GM21529 (cell line): Measurements from ENCODE around the gene PAQR5.
"Not testable (repeated sequence)": the region's sequence is repeated elsewhere in the genome, so short reads cannot be mapped to it uniquely, and the experiment has no call there.

ENCODE experiments used
- ATAC-seq: cut with Tn5 transposase; IDR thresholded peaks from one replicate; pipeline ENCODE4 v1.9.1; 2021; ENCODE audit not compliant: unreplicated experiment

PAQR5 gene, protein sequence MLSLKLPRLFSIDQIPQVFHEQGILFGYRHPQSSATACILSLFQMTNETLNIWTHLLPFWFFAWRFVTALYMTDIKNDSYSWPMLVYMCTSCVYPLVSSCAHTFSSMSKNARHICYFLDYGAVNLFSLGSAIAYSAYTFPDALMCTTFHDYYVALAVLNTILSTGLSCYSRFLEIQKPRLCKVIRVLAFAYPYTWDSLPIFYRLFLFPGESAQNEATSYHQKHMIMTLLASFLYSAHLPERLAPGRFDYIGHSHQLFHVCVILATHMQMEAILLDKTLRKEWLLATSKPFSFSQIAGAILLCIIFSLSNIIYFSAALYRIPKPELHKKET

DNA sequence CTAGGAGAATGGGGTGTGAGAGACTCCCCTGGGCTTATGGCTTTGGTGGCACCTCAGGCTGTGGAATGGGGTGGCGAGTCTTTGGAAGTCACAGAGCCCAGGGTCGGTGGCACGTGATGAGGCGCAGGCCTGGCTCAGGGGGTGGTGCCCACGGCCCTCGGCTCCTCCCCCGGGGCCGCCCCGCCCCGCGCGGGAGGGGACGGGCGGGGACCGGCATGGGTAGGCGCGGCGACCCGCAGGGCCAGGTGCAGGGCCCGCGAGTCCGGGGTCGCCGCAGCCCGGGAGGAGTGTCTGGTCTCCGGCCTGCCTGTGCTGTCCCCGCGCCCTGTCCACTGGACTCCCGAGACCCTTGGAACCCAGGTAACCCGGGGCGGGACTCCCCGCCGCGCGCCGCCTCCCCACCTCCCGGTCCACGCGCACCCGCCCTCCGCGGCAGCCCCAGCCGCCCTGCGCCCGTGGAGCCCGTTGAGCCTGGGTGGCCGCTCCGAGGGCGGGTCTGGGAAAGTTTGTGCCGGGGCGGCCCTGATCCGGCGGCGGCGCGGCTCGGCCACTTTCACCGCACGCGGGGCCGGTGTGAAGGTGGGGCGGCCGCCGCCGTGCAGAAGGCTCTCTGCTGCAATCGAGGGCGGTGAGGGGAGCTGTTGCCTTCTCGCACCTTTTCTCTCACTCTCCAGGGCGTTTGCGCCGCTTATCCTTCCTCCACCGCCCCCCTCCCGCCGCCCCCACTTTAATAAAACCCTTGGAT lies at the start of gene PAQR5:
Gene PAQR5, plus strand, starts transcription at position 216 of the 745 bp plus-strand sequence. CDS start 61,169 bp downstream, outside the sequence.
- no peak for ATAC-seq

DNA sequence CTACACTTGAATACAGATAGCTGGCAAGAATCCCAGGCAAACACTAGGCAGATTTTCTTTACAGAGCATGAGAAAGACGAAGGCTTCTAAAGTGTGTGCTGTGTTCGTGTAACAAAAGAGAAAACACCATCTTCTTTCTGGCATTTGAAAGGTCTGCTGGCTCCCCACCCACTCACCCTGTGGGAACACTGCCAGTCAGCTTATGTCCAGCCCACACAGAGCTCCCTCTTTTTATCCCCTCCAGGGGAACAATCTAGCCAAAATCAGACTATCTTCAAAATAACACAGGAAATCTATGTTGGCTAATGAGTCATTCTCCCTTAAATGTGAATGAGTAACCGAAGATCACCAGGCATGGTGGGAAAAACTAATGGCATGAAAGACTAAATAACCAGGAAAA lies 45.6 kb upstream of the PAQR5 start:
- ATAC-seq, result no peak

DNA sequence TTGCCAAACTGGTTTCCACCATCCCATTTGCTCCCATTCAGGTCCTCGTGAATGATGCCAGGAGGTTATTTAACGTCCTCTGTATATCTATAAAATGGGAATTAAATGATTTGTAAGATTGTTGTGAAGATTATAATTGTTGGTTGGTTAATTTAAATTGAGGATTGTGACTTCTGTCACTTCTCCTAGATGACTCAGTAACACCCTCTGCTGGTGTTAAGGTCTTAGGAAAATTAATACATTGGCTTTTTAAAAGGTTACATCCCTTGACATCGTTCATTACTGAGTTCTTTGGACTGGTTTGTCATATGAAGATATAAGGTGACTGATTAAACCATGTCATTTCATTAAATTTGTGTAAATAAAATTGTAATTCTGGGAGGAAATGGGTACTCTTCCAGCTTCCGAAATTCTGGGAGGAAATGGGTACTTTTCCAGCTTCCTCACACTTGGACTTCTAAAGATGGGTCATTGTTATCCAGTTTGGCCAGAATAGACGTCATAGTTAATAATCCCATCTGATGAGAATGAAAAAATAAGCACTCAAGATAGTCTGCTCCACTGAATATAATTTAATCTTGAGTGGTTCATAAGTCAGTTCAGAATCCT lies 33.3 kb upstream of the PAQR5 start:
- no peak for ATAC-seq

DNA sequence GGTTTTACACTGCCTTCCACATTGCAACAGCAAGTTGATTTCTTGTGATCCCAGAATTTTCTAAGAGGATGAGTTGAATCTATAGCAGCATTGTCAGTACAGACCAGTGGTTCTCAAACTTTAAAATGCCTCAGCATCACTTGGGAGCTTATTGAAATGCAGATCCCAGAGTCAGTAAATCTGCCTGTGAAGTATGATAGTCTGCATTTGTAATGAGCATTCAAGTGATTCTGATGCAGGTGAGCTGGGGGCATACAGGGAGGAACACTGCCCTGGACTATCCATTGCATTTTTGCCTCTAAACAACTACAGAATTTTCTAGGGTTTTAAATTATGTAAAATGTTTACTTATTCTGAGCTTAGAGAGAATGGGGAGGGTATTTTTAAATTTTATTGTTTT lies 27.5 kb upstream of the PAQR5 start:
- ATAC-seq, result no peak

DNA sequence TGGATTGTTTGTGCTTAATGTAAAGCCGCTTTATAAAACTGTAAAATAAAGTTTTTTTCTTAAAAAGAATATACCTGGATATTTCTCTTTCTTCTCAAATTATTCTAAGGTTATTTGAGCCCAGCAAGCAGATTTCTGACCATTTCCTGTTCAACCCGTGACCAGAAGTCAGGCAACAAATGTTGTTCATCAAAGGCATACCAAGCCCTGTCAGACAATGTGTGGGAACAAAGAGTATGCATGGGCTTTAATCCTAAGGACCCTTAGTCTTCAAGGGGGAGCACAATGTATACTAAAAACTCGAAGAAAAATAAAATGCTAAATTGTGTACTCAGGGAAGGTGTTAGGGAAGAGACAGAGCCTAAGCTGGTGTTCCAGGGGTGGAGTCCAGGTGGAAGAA lies 26.6 kb upstream of the PAQR5 start:
- ATAC-seq, result no peak

DNA sequence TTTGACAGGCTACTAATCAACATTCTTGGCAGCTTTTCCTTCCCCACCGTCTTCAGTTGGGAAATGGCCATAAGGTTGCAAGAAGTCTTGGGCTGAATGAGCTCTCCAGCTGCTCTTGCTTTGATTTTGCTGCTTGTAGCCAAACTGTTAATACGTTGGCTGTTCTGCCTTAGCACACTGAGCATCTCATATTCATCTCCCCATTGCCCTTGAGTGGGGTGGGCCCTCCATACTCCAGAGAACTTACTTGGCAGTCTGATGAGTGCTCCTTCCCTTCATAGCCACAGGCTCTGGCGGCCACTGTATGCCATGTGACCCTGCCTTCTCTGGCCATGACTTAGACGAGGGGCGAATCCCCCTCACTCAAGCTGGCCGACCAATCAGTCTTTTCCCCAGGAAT lies 25.8 kb upstream of the PAQR5 start:
- no peak for ATAC-seq

DNA sequence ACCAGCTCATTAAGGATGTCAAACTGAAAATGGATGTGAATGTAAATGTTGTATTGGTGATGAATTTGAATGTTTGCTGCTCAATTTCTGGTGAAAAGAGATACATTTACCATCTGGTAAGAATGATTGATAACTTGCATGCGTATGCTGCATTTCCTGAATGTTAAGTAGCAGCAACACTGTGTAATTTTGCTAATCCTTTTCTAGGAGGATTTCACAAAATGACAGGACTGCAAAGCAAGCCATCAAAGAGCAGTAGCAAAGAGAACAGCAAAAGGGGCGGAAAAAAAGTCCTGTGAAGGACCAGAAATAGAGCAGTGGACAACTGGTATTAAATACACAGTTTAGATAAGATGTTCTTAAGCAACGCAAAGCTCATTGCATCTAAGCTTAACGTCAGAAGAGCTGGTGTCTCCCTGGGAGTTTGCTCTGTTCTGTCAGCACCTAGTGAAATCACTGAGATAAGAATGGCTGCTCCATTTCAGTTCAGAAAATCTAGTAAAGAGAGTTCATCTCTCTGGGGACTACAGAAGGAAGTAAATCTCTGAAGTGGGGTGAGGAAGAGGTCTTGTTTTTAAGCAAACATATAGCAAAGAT lies 23.5 kb upstream of the PAQR5 start:
- ATAC-seq, result no peak

DNA sequence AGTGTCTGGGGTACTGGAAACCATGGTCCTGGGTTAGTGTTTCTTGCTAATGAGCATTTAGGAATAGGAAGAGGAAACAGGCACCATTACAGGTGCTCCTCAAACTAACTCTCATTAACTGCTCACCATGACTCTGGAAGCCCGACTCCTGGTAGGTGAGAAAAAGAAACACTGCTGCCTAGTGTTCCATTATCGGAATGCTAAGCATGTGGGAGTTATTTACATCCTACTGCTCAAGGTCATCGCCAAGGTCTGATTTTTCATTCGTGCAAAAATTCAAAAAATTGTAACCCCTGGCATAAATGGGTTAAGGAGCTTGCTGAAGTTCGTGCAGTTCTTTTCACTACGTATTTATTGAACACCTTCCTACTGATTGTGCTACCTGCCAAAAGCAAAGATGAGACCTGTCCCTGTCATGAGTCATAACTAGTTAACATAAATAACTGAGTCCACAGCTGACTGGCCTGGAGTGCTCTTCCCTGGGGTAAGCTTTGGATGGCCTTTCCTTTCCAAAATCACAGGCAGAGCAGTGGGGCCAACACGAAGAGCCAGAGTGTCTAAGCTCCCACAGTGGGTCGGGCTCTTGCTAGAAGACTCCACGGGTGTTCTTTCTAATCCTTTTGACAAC lies 22.7 kb upstream of the PAQR5 start:
- no peak for ATAC-seq

DNA sequence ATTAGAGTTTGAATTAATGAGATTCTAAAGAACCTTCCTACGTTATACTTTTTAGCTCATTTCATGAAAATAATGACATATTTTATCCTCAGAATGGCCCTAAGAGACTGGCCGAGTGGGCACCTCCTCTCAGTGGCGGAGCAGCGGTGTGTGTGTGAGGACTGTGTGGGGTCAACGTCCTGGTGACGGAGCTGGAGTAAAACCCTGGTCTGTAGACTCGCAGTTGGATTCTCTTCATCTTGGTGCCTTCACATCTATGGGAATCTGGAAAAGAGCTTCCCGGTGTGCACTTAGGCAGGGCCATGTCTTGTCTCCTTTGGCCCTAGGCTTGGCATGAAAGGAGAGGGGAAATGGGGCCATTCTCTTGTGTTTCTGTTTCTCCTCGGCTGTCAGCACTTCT lies 21.4 kb upstream of the PAQR5 start:
- ATAC-seq, result no peak

DNA sequence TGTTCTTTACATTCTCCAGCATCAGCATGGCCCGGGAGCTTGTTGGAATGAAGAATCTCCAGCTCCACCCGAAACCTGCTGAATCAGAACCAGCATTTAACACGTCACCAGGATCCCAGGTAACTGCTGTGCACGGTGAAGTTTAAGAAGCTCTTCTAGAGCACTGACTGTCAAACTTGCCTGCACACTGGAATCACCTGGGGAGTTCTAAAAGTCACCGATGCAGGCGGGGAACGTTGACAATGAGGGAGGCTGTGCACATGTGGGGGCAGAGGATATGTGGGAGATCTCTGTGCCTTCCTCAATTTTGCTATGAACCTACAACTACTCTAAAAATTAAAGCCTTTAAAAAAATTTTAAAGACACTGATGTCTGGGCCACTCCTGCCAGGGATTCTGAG lies 19.1 kb upstream of the PAQR5 start:
- no peak for ATAC-seq

DNA sequence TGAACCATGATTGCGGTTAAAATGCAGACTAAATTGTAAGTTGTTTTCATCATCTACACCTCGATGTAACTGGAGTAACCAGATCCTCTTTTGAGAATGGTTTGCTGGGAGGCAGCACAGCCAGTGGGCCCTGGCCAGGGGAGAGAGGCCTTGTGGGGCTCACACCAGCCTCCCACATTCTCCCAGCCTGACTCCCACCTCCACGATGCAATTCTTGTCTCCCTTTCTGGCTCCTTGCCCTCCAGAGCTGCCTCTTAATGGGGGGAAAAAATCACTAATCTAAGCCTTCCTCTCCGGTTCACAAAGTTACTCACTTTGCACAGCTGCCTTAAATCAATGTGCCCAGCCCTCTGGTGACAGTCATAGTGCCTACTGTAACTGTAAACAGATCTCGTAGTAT lies 17.9 kb upstream of the PAQR5 start:
- no peak for ATAC-seq

DNA sequence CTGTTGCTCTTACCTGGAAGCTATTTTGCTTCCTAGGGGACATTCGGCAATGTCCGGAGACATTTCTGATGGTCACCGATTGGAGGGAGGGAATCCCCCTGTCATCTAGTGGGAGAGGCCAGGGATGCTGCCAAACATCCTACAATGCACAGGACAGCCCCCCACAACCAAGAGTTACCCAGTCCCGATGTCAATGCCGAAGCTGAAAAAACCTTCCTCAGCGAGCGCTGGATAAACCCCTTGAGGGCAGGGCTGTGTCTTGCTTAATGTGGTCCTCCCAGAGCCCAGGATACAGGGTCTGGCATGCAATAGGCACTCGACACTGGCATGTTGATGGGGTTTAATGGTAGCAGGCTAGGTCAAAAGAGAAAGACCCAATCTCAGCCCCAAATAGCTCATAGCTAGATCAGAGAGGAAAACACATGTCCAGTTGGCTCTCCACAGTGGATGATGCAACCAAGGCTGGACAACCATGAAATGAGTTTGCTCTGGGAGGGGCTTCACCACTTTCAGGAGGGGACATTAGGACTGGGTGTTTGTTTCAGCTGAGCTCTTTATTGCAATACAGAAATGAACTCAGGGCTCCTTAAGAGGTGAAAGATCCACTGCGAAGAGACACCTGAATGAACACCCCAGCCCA lies 16.5 kb upstream of the PAQR5 start:
- ATAC-seq, result no peak

DNA sequence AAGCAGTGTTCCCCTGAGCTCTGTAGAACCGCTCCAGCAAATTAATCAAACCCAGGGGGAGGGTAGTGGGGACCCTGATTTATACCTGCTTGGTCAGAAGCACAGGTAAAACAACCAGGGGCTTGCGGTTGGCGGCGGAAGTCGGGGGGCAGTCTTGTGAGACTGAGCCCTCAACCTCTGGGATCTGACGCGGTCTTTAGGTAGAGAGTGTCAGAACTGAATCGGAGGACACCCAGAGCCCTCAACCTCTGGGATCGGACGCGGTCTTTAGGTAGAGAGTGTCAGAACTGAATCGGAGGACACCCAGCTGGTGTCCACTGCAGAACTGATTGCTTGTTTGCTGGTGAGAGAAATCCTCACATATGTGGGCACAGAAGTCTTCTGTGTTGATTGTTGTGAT lies 12.9 kb upstream of the PAQR5 start:
- ATAC-seq, result no peak

DNA sequence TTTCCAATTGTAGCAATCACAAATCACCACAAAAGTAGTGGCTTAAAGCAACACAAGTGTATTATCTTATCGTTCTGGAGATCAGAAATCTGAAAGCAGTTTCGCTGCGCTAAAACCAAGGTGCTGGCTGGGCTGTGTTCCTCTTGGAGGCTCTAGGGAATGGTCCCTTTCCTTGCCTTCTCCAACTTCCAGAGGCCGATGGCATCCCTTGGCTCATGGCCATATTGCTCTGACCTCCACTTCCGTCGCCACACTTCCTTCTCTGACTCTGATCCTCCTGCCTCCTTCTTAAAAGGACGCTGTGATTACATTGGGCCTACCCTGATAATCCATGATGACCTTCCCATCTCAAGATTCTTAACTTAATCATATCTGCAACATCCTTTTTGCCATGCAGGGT lies 10.7 kb upstream of the PAQR5 start:
- no peak for ATAC-seq

DNA sequence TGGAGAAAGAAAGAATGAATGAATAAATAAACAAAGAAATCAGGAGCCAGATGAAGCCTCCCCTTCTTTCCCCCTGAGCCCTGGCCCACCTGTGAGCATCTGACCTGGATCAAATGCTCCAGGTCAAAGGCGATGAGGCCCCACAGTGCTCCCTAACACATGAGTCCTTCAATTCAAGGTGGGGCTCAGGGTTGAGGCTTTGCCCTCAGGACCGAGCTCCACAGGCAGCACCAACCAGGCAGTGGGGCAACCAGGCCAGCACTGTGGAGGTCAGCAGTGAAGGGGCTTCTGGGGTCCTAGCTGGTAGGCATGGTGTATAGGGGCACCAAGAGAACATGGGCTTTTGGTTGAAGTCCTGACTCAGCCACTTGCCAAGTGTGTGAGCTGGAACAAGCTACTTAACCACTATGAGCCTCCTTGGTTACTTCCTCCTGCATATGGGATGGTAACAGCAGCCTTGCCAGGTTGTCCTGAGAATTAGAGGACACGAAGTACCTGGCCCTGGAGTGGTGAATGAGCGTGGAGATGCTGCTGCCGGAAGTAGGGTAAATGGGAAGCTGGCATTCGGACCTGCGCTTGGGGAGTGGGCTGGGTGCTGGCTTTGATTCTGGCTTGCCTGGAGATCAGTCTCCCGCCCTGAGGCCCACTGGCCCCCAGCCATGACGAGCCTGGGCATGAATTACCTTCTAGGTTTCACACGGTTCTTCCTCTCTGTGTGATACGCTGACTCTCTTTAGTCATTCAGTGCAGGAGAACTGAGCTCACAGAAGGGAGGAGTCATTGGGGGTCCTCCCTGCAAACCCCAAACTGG lies 10.0 kb upstream of the PAQR5 start:
- ATAC-seq, result no peak

DNA sequence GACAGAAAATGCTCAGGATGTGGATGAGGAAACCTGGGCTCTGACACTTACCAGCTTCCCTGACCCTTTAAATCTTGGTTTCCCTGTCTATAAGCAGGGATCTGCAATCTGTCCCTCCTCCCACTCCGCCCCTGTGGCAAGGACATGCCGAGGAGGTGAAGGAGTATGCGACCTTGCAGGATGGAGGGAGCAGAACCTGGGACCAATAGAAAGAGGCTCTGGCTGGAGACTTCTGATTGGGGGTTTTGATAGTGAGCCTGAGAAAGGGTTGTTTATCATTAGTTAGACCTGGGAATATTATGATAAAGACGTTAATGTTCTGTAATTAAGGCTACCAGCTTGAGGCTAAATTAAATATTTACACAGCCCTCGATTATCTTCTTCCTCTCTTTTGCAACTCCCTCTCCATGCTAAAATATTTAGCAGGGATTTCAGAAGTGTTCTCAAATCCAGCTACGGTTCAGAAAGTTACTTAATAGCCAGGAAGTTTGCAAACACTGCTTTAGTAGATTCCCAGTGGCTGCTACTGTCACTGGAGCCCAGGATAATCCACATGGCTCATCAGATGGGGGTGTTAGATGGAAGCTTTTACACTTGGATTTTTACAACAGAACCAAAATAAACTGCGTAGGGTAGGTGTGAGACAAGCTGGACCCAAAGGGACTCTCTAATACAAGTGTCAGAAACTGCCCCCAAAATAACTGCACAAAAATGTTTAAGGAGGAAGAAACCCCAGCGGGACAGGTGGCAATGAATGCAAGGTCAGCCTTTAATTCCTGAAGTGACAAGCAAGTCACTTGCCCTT lies 9.2 kb upstream of the PAQR5 start:
- no peak for ATAC-seq

DNA sequence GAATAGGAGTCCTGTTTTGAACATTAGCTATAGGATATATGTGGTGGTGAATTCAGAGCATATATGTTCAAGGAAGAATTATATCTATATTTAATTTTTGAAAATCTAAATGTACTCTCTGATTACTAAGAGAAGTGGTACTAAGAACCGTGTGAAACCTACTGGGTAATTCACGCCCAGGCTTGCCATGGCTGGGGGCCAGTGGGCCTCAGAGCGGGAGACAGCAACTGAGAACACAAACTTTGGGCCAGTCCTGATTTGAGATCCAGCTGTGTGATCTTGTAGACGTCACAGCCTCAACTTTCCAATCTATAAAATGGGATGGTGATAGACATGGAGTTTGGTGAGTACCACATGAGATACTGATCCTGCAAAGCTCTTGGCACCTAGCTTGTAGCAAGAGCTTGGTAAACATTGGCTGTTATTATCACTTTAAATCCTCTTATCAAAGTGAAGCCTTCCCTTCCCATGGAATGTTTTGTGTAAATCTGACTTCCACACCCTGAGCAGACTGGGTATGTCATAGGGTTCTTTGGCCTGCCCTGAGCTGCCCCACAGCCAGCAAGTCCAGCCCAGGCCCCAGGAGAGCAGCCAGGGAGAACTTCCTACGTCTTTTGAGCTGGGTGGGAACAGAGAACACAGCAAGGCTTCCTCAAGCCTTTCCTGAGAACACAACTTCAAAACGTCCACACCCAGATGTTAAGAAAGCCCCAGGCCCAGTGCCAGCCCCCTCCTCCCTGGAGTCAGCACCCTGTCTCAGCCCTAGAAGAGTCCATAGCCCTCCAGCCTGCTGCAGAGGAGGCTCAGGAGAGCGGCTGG lies 8.2 kb upstream of the PAQR5 start:
- ATAC-seq, result no peak

DNA sequence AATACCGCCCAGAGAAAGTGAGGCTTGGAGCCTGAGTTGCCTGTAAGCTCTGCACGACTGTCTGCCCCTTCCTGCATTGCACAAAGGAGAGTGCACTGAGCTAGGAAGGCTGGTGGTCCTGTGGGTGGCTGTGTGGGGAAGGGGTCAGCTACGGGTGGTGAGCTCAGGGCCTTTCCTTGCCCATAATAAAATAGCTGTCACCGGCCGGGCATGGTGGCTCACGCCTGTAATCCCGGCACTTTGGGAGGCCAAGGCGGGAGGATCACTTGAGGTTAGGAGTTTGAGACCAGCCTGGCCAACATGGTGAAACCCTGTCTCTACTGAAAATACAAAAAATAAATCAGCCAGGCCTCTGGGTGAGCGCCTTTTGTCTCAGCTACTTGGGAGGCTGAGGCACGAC lies 7.1 kb upstream of the PAQR5 start:
- not testable (repeated sequence) for ATAC-seq
